Measurements from ENCODE around the gene WNK1.
A peak's percentile ranks its signal among the peaks of the same experiment; 100 is the strongest.

Gene WNK1

DNA sequence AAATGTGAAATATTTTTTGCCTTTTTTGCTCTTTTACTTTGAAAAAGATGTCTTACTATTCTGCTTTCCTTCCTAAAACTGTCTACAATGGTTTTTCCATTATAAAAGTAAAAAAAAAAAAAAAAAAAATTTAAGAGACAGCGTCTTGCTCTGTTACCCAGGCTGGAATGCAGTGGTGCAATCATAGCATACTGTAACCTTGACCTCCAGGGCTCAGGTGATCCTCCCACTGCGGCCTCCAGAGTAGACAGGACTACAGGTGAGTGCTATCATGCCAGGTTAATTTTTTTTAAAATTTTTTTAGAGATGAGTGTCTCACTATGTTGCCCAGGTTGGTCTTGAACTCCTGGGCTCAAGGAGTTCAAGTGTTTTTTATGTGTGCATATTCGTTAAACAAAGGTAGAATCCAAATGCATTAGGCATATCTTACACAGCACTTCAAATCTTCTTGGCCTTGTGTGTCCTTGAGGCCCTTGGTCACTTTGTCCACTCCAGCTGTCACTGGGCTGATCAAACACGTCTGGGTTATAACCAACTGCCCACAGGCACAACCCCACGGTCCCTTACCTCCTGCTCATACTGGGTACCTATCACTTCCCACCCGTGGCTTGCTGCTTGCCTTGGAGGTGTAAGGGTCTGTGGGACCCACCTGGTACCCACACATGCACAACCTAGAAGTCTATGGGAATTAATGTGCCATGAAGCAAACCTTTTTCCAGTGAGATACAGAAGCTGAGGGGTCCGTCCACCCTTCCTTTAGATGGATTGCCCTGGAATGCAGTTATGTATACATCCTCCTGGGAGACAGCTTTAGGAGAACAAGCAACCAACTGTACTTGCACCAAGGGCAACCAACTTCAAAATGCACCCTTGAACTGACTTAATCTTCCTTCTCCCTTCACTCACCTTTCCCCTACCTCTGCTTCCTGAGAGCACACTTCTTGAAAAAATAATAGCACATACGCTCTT lies 184.3 kb downstream of the WNK1 start:
- TF ChIP-seq CTCF (IDR thresholded peaks at IDR 0.05; ENCODE audit: low read depth, low read length): no peak
- H3K4me3 ChIP-seq (ENCODE audit: low read depth, low read length): no peak overlapping the region

DNA sequence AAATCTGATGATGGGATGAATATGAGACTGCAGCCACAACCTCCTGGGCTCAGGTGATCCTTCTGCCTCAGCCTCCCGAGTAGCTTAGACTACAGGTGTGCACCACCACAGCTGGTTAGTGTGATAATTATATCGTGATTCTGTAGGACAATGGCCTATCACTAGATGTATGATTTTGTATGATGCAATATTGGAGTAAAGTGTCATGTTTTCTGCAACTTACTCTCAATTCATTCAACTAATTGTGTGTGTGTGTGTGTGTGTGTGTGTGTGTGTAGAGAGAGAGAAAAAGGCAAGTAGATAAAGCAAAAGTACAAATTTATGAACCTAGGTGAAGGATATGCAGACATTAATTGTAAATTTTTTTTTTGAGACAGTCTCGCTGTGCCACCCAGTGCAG lies 186.4 kb downstream of the WNK1 start:
- no peak for TF ChIP-seq CTCF (IDR thresholded peaks at IDR 0.05; ENCODE audit: low read depth, low read length)
- no peak overlapping the region for H3K4me3 ChIP-seq (ENCODE audit: low read depth, low read length)

GRCh38 chr12:943051-943450 lies 190.7 kb downstream of the WNK1 start:
- no peak for TF ChIP-seq CTCF (IDR thresholded peaks at IDR 0.05; ENCODE audit: low read depth, low read length)
- no peak overlapping the region for H3K4me3 ChIP-seq (ENCODE audit: low read depth, low read length)

DNA sequence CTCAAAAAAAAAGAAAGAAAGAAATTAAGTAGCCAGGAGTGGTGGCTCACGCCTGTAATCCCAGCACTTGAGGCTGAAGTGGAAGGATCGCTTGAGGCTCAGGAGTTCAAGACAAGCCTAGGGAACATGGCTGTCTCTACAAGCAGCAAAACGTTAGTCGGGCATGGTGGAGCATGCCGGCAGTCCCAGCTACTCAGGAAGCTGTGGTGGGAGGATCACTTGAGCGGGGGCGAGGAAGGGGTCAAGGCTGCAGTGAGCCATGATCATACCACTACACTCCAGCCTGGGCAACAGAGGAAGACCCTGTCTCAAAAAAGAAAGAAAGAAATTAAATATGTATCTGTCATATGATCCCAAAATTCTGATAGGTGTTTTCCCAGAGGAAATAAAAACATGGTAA lies 191.8 kb downstream of the WNK1 start:
- no peak for TF ChIP-seq CTCF (IDR thresholded peaks at IDR 0.05; ENCODE audit: low read depth, low read length)
- no peak overlapping the region for H3K4me3 ChIP-seq (ENCODE audit: low read depth, low read length)

DNA sequence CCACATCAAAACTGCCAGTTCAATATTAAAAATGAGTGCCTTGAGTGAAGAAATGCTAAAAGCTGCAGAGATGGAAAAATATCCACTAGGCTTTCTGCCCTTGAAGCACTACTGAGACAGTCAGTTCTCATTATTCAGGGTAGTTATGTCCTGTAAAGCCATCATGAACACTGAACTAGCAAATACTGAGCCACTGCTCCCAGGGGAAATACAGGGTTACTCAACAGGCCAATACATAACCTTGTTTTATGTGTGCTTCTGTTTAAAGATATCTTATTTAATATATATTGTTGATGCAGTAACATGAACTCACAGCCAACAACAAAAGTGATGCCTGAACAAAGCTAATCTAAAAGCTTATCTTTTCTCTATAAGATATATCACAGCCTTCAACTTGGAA lies 193.8 kb downstream of the WNK1 start:
- TF ChIP-seq CTCF (IDR thresholded peaks at IDR 0.05; ENCODE audit: low read depth, low read length): no peak
- no peak overlapping the region for H3K4me3 ChIP-seq (ENCODE audit: low read depth, low read length)

GRCh38 chr12:946631-947030 lies 194.3 kb downstream of the WNK1 start:
- no peak for TF ChIP-seq CTCF (IDR thresholded peaks at IDR 0.05; ENCODE audit: low read depth, low read length)
- no peak overlapping the region for H3K4me3 ChIP-seq (ENCODE audit: low read depth, low read length)

DNA sequence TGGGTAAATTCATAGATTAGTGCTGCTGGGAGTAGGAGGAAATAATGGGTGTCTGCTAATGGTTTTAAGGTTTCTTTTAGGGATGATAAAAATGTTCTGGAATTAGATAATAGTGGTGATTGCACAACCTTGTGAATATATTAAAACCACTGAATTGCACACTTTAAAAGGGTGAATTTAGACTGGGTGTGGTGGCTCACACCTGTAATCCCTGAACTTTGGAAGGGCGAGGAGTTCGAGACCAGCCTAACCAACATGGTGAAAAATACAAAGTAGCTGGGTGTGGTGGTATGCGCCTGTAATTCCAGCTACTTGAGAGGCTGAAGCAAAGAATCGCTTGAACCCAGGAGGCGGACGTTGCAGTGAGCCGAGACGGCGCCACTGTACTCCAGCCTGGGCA lies 195.9 kb downstream of the WNK1 start:
- H3K4me3 ChIP-seq (ENCODE audit: low read depth, low read length): peak overlapping the region; percentile 85
- no peak for TF ChIP-seq CTCF (IDR thresholded peaks at IDR 0.05; ENCODE audit: low read depth, low read length)

Data from WI38 (cell line).